ENCODE data around the gene MOCOS.

DNA sequence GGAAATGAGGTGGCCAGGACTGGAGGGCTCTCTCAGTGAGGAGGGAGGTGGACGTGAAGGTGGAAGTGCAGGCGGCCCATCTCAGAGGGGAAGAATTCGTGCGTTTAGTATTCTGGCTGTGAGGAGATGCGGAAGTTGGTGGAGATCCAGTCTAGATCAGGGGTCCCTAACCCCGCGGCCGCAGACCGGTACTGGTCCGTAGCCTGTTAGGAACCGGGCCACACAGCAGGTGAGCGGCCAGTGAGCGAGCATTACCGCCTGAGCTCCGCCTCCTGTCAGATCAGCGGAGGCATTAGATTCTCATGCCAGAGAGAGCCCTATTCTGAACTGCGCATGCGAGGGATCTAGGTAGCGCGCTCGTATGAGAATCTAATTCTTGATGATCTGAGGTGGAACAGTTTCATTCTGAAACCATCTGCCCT is 108.6 kb downstream of the MOCOS start:
- TF ChIP-seq CTCF (IDR thresholded peaks at IDR 0.05) (no peak), ZFX (IDR thresholded peaks at IDR 0.05; ENCODE audit: borderline replicate concordance) (no peak)
